H1 (cell line): ENCODE measurements around the gene TMPO. TPM values are rescaled to one million over a fixed set of nuclear protein-coding genes. Genes with fewer than 3 reads are reported as not detected.

Experiments used
- CTCF ChIA-PET: fragments of 300-600 bp; sonication (Branson Sonifier 250); formaldehyde crosslinking; loops from one replicate; lab custom pipeline; 2021; ENCODE audit not compliant: partially characterized antibody; lab: Charles Lee
- POLR2A ChIA-PET: fragments of 300-600 bp; sonication (Branson Sonifier 250); formaldehyde crosslinking; loops from one replicate; lab custom pipeline; 2021; ENCODE audit warnings: inconsistent platforms; ENCODE audit not compliant: partially characterized antibody; lab: Charles Lee
- DNase-seq, 2 experiments: peaks; one replicate each; pipeline versions ENCODE4 v3.0.0 to v3.0.0-alpha.2; 2010 to 2022; ENCODE audit warnings: low spot score in 2 of 2, low read depth in 1 of 2, mixed read lengths in 1 of 2
- FAIRE-seq: peaks from 2 replicates; lab custom pipeline; 2011; peaks lifted over from hg19 to GRCh38; lab: Jason Lieb, UNC
- H2AFZ ChIP-seq: 2 replicates; pipeline ENCODE4 v1.8.1; 2012; ENCODE audit warnings: low read length, inconsistent platforms
- H2AK5ac ChIP-seq: 2 replicates; pipeline ENCODE4 v1.6.1; 2013; ENCODE audit warnings: low read depth, low read length
- H2BK120ac ChIP-seq: replicated peaks from 2 replicates; pipeline ENCODE3; 2013; ENCODE audit warnings: low read depth, low read length, inconsistent platforms
- H2BK12ac ChIP-seq: 2 replicates; pipeline ENCODE4 v1.6.1; 2013; ENCODE audit warnings: low read depth, low read length
- H2BK15ac ChIP-seq: 2 replicates; pipeline ENCODE4 v1.6.1; 2013; ENCODE audit warnings: low read length
- H2BK20ac ChIP-seq: 2 replicates; pipeline ENCODE4 v1.6.1; 2013; ENCODE audit warnings: low read length
- H2BK5ac ChIP-seq: 2 replicates; pipeline ENCODE4 v1.6.1; 2013; ENCODE audit warnings: low read depth, low read length
- H3K14ac ChIP-seq: 2 replicates; pipeline ENCODE4 v1.6.1; 2013; ENCODE audit warnings: inconsistent platforms; ENCODE audit not compliant: insufficient read length
- H3K18ac ChIP-seq: 2 replicates; pipeline ENCODE4 v1.6.1; 2013; ENCODE audit warnings: low read length; ENCODE audit errors: extremely low read depth
- H3K23ac ChIP-seq: 2 replicates; pipeline ENCODE4 v1.6.1; 2013; ENCODE audit warnings: inconsistent platforms; ENCODE audit not compliant: insufficient read length
- H3K23me2 ChIP-seq: 2 replicates; pipeline ENCODE4 v1.6.1; 2013; ENCODE audit warnings: low read depth, low read length
- H3K27ac ChIP-seq: 2 replicates; pipeline ENCODE4 v1.6.1; 2011; ENCODE audit warnings: low read depth, low read length, inconsistent platforms
- H3K27me3 ChIP-seq, 4 experiments: replicated peaks in 1 of 4; 1 replicate in 1 of 4; 2 replicates in 3 of 4; pipeline versions ENCODE4 v1.6.1 to v1.8.1; 2011 to 2013; ENCODE audit warnings: low read length in 3 of 4, mild to moderate bottlenecking in 3 of 4, inconsistent platforms in 2 of 4, mixed read lengths in 2 of 4, moderate library complexity in 1 of 4; ENCODE audit not compliant: control insufficient read depth in 3 of 4, insufficient read depth in 3 of 4; ENCODE audit errors: extremely low read depth in 1 of 4
- H3K36me3 ChIP-seq, 4 experiments: 2 replicates each; pipeline versions ENCODE4 v1.6.1 to v1.8.1; 2011 to 2013; ENCODE audit warnings: mild to moderate bottlenecking in 4 of 4, low read length in 3 of 4, moderate library complexity in 2 of 4, control low read depth in 1 of 4, inconsistent platforms in 1 of 4; ENCODE audit not compliant: insufficient read depth in 4 of 4, control insufficient read depth in 2 of 4
- H3K4ac ChIP-seq: replicated peaks from 2 replicates; pipeline ENCODE3; 2013; ENCODE audit warnings: low read length, low read depth, mixed read lengths, inconsistent platforms; ENCODE audit not compliant: insufficient read length
- H3K4me1 ChIP-seq, 4 experiments: replicated peaks in 1 of 4; 1 replicate in 1 of 4; 2 replicates in 3 of 4; pipeline versions ENCODE4 v1.6.1 to v1.8.1; 2011 to 2013; ENCODE audit warnings: low read length in 3 of 4, inconsistent platforms in 2 of 4, mixed read lengths in 1 of 4; ENCODE audit not compliant: insufficient read depth in 4 of 4, control insufficient read depth in 3 of 4
- H3K4me2 ChIP-seq, 2 experiments: 2 replicates each; pipeline versions ENCODE4 v1.6.1 to v1.8.1; 2011 to 2013; ENCODE audit warnings: low read depth in 2 of 2, low read length in 2 of 2, control low read depth in 1 of 2, inconsistent platforms in 1 of 2, mild to moderate bottlenecking in 1 of 2; ENCODE audit not compliant: insufficient read depth in 1 of 2
- H3K4me3 ChIP-seq, 4 experiments: fragments of 200-600, 300-600 bp in 1 of 4; sonication (generic), shearing (Covaris generic), sonication (Bioruptor Twin) in 1 of 4; 2 replicates each; pipeline versions ENCODE4 v1.5.1 to v1.8.1; 2011 to 2016; ENCODE audit warnings: low read length in 4 of 4, low read depth in 3 of 4, control low read depth in 2 of 4, inconsistent platforms in 2 of 4, mild to moderate bottlenecking in 2 of 4, mixed read lengths in 1 of 4, moderate library complexity in 1 of 4; ENCODE audit not compliant: insufficient read depth in 2 of 4; ENCODE audit errors: extremely low read depth in 1 of 4
- H3K56ac ChIP-seq: replicated peaks from 2 replicates; pipeline ENCODE3; 2013; ENCODE audit warnings: low read depth, mild to moderate bottlenecking, mixed read lengths, low read length, inconsistent platforms; ENCODE audit not compliant: insufficient read length
- H3K79me1 ChIP-seq: 2 replicates; pipeline ENCODE4 v1.6.1; 2013; ENCODE audit warnings: low read depth, low read length, control low read depth
- H3K79me2 ChIP-seq, 2 experiments: 2 replicates each; pipeline versions ENCODE4 v1.6.1 to v1.8.1; 2012 to 2013; ENCODE audit warnings: low read length in 2 of 2, mild to moderate bottlenecking in 2 of 2, inconsistent platforms in 1 of 2; ENCODE audit not compliant: insufficient read depth in 2 of 2, control insufficient read depth in 1 of 2
- H3K9ac ChIP-seq, 4 experiments: replicated peaks in 1 of 4; 1 replicate in 1 of 4; 2 replicates in 3 of 4; pipeline versions ENCODE4 v1.6.1 to v1.8.1; 2011 to 2013; ENCODE audit warnings: low read depth in 3 of 4, low read length in 3 of 4, control low read depth in 2 of 4, mild to moderate bottlenecking in 2 of 4, moderate library complexity in 2 of 4, inconsistent platforms in 1 of 4; ENCODE audit errors: extremely low read depth in 1 of 4
- H3K9me3 ChIP-seq, 2 experiments: 2 replicates each; pipeline versions ENCODE4 v1.6.1 to v1.8.1; 2012 to 2013; ENCODE audit warnings: mild to moderate bottlenecking in 2 of 2, moderate library complexity in 2 of 2, control low read depth in 1 of 2, inconsistent platforms in 1 of 2, low read depth in 1 of 2, low read length in 1 of 2, mixed read lengths in 1 of 2; ENCODE audit not compliant: insufficient read depth in 2 of 2
- H4K20me1 ChIP-seq, 2 experiments: replicated peaks in 1 of 2; 2 replicates each; pipeline versions ENCODE3 to v1.8.1; 2011 to 2013; ENCODE audit warnings: inconsistent platforms in 2 of 2, low read length in 2 of 2, mild to moderate bottlenecking in 1 of 2; ENCODE audit not compliant: insufficient read depth in 2 of 2, control insufficient read depth in 1 of 2
- H4K5ac ChIP-seq: 2 replicates; pipeline ENCODE4 v1.6.1; 2013; ENCODE audit warnings: low read length, low read depth, mixed read lengths, inconsistent platforms; ENCODE audit not compliant: insufficient read length
- H4K8ac ChIP-seq: 2 replicates; pipeline ENCODE4 v1.8.0; 2013; ENCODE audit warnings: mild to moderate bottlenecking, moderate library complexity, low read length, inconsistent platforms; ENCODE audit not compliant: insufficient read depth; ENCODE audit errors: extremely low read depth
- H4K91ac ChIP-seq: replicated peaks from 2 replicates; pipeline ENCODE3; 2013; ENCODE audit warnings: low read length, mixed read lengths, inconsistent platforms; ENCODE audit not compliant: insufficient read length
- ASH2L ChIP-seq: fragments of 200-600, 300-600 bp; sonication (generic); IDR thresholded peaks from one replicate; pipeline ENCODE4 v1.7.1; 2017; ENCODE audit warnings: low read length
- CBX5 ChIP-seq: fragments of 300-800, 300-1000 bp; sonication (generic); IDR thresholded peaks from 2 replicates; pipeline ENCODE4 v1.7.1; 2016; ENCODE audit warnings: antibody characterized with exemption, low read length, low read depth
- EZH2 ChIP-seq: fragments of 200-600 bp; sonication (generic); IDR thresholded peaks from 2 replicates; pipeline ENCODE4 v1.7.1; 2012; ENCODE audit warnings: low read depth, mild to moderate bottlenecking, moderate library complexity, low read length, inconsistent platforms; ENCODE audit not compliant: severe bottlenecking
- GTF2F1 ChIP-seq: IDR thresholded peaks from 2 replicates; pipeline ENCODE4 v1.6.1; 2012; ENCODE audit warnings: low read depth, low read length, improper control_type of control experiment, borderline replicate concordance
- KDM1A ChIP-seq: fragments of 200-600, 300-600 bp; sonication (generic); IDR thresholded peaks from 2 replicates; pipeline ENCODE4 v1.7.1; 2016; ENCODE audit warnings: mild to moderate bottlenecking, low read length, borderline replicate concordance
- KDM4A ChIP-seq: IDR thresholded peaks from one replicate; pipeline ENCODE4 v1.7.1; 2012; ENCODE audit warnings: low read depth, mild to moderate bottlenecking, moderate library complexity, low read length, inconsistent platforms; ENCODE audit not compliant: severe bottlenecking
- POU5F1 ChIP-seq: IDR thresholded peaks from 2 replicates; pipeline ENCODE4 v1.6.1; 2011; ENCODE audit warnings: low read depth, mild to moderate bottlenecking, low read length, moderate library complexity
- RAD21 ChIP-seq, 2 experiments: IDR thresholded peaks in 1 of 2; conservative IDR thresholded peaks in 1 of 2; 2 replicates each; pipeline ENCODE4 v1.6.1; 2011; ENCODE audit warnings: low read depth in 2 of 2, low read length in 2 of 2, improper control_type of control experiment in 1 of 2, inconsistent platforms in 1 of 2, mild to moderate bottlenecking in 1 of 2, moderate library complexity in 1 of 2
- SIX5 ChIP-seq: IDR thresholded peaks from 2 replicates; pipeline ENCODE4 v1.6.1; 2011; ENCODE audit warnings: mild to moderate bottlenecking, low read depth, low read length
- SP2 ChIP-seq: IDR thresholded peaks from 2 replicates; pipeline ENCODE4 v1.6.1; 2012; ENCODE audit warnings: mild to moderate bottlenecking, low read length, inconsistent platforms
- SP4 ChIP-seq: IDR thresholded peaks from 2 replicates; pipeline ENCODE4 v1.6.1; 2012; ENCODE audit warnings: low read length, inconsistent platforms
- SUZ12 ChIP-seq: fragments of 200-600 bp; sonication (generic); IDR thresholded peaks from 2 replicates; pipeline ENCODE4 v1.6.1; 2012; ENCODE audit warnings: mild to moderate bottlenecking, inconsistent platforms, low read length, moderate library complexity, mixed read lengths
- WGBS, 2 experiments: shearing (Covaris generic) in 1 of 2; methylation state at CpG; one replicate each; pipeline versions ENCODE4 v1.1.6 to v1.1.7; 2013 to 2015; ENCODE audit warnings: low lambda C conversion rate in 2 of 2, mixed read lengths in 2 of 2, inconsistent platforms in 1 of 2, low coverage in 1 of 2, missing lambda C conversion rate in 1 of 2; ENCODE audit not compliant: insufficient replicate concordance in 2 of 2, insufficient coverage in 1 of 2, insufficient read length in 1 of 2; ENCODE audit errors: extremely low coverage in 1 of 2, missing lambda C conversion rate in 1 of 2; 5-methylcytosine and 5-hydroxymethylcytosine counted together
- polyA plus RNA-seq, 7 experiments: library from polyadenylated mRNA; depleted of rRNA in 3 of 7; stranded (reverse) in 5 of 7; unstranded in 2 of 7; fragments of >200 nt in 5 of 7; fragments of 200-250 nt in 2 of 7; gene quantifications; 1 replicate in 5 of 7; 2 replicates in 1 of 7; 4 replicates in 1 of 7; pipeline versions ENCODE4 v1.2.1 to v1.2.3, GENCODE V29; 2011 to 2013; ENCODE audit warnings: missing spikeins in 2 of 7, mixed read lengths in 2 of 7
- total RNA-seq: library from RNA; stranded (reverse); fragmentation: NEBNext Ultra II Directional; extraction: Animal tissue kit (Norgen Biotek cat#: 25700); gene quantifications from 2 replicates; pipeline ENCODE4 v1.2.1, GENCODE V29; 2021
- TF ChIP-seq, protein P1 (sequence below): IDR thresholded peaks from 2 replicates; pipeline ENCODE4 v1.6.1; 2012; ENCODE audit warnings: low read length, inconsistent platforms

Gene TMPO
- total and polyA plus RNA-seq, 2 of the 8 experiments (the other 6 are each of a cell fraction or from before 2014, with no cell fraction given), result 43.9 to 195 TPM

DNA sequence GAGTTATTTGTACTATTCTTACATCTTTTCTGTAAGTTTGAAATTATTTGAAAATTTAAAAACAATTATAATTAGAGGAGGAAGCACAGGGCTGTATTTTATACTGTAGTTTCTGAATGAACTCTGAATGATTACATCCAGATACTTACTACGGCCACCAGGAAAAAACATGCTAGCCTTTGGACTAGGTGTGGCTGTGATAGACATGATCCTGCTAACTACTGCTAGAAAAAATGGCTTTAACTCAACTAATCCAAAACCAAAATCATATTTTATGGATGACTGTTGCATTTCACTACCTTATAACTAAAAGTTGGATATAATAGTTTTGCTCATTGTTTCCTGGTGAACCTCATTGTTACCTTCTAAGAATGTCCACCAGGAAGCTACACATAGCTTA, 63.0 kb downstream of the TMPO start:
- H3K79me1 ChIP-seq, result no peaks in the 10 kb centered on the region
- no peak for TF ChIP-seq SP4
- TF ChIP-seq GTF2F1, result no peak
- TF ChIP-seq SIX5, result no peak
- no peak for TF ChIP-seq SUZ12
- TF ChIP-seq SP2, result no peak
- TF ChIP-seq ASH2L, result no peak
- no peak for TF ChIP-seq KDM1A
- TF ChIP-seq CBX5, result no peak
- TF ChIP-seq RAD21 (IDR thresholded peaks at IDR 0.05 in 1 of 2, conservative IDR thresholded peaks at IDR 0.05 in 1 of 2; ENCODE audit: low read depth in 2 of 2, low read length in 2 of 2), result no peak
- TF ChIP-seq, protein P1, sequence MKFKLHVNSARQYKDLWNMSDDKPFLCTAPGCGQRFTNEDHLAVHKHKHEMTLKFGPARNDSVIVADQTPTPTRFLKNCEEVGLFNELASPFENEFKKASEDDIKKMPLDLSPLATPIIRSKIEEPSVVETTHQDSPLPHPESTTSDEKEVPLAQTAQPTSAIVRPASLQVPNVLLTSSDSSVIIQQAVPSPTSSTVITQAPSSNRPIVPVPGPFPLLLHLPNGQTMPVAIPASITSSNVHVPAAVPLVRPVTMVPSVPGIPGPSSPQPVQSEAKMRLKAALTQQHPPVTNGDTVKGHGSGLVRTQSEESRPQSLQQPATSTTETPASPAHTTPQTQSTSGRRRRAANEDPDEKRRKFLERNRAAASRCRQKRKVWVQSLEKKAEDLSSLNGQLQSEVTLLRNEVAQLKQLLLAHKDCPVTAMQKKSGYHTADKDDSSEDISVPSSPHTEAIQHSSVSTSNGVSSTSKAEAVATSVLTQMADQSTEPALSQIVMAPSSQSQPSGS, result no peak
- TF ChIP-seq KDM4A, result no peak
- TF ChIP-seq EZH2, result no peak
- TF ChIP-seq POU5F1, result no peak

More for the DNA sequence above, 63.0 kb downstream of the TMPO start:
- no peak overlapping the region for H4K8ac ChIP-seq
- H3K14ac ChIP-seq, result no peak overlapping the region
- no peaks in the 10 kb centered on the region for H3K36me3 ChIP-seq
- H2BK5ac ChIP-seq, result no peak overlapping the region
- no peak overlapping the region for H3K4ac ChIP-seq
- no peak overlapping the region for H3K4me2 ChIP-seq
- no peak overlapping the region for H2BK20ac ChIP-seq
- H2AFZ ChIP-seq, result no peak overlapping the region
- no peaks in the 10 kb centered on the region for H3K27me3 ChIP-seq
- no peaks in the 10 kb centered on the region; the same call in 1 of the 2 replicates for H3K23me2 ChIP-seq
- no peak overlapping the region for H3K27ac ChIP-seq
- H4K5ac ChIP-seq, result no peak overlapping the region
- ChIA-PET CTCF (interaction anchor here (0.6 to 2.4 kb wide), 3 partner anchors 12 to 286 kb away, joined by 3 to 16 read pairs (median 3); no protein-coding TSS in a partner anchor), POLR2A (interaction anchor here (1.2 kb wide), 1 partner anchor 11 kb away, joined by 3 read pairs; no protein-coding TSS in a partner anchor)
- H3K9me3 ChIP-seq, result no peaks in the 10 kb centered on the region
- H2BK15ac ChIP-seq, result no peak overlapping the region
- no peak for FAIRE-seq
- no peaks in the 10 kb centered on the region for H3K79me2 ChIP-seq
- no peak for DNase-seq
- H3K18ac ChIP-seq, result no peak overlapping the region
- H2AK5ac ChIP-seq, result no peak overlapping the region
- 87% methylated on average over 1 of the region's 1 CpG; no CpG with 5 or more reads in 1 of the 2 experiments for WGBS, 2 experiments
- H2BK12ac ChIP-seq, result no peak overlapping the region
- no peaks in the 10 kb centered on the region for H3K4me1 ChIP-seq
- H4K91ac ChIP-seq, result no peak overlapping the region
- no peak overlapping the region for H3K9ac ChIP-seq
- H4K20me1 ChIP-seq, result no peaks in the 10 kb centered on the region
- no peak overlapping the region for H3K4me3 ChIP-seq
- H2BK120ac ChIP-seq, result no peak overlapping the region
- H3K56ac ChIP-seq, result no peak overlapping the region
- no peak overlapping the region for H3K23ac ChIP-seq
